ENCODE data around the gene CTNS. TPM values are rescaled to one million over a fixed set of nuclear protein-coding genes. Genes with fewer than 3 reads are reported as not detected.

The CTNS gene
- total RNA-seq, 1 donor from 2014 or later = 9.4 TPM

DNA sequence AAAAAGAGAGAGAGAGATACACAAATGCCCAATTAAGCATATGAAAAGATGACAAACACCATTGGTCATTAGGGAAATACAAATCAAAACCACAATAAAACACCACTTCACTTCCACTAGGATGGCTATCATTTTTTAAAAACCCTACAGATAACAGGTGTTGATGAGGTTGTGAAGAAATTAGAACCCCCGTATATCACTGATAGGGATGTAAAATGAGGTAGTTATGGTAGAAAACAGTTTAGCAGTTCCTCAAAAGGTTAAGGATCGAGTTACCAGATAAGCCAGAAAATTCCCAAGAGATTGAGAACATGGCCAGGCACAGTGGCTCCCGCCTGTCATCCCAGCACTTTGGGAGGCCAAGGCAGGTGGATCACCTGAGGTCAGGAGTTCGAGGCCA lies 56.6 kb downstream of the CTNS start:
- peaks cover 11% of the 10 kb centered on the region for H3K4me1 Mint-ChIP-seq
- Histone ChIP-seq H3K36me3 (no peaks in the 10 kb centered on the region), H3K4me2 (no peak overlapping the region), H3K9me3 (ENCODE audit: low read depth) (no peaks in the 10 kb centered on the region), H3K9ac (no peak overlapping the region), H3K27ac (no peak overlapping the region), H4K20me1 (ENCODE audit: low read depth) (peaks cover 12% of the 10 kb centered on the region), H3K4me1 (peaks cover 16% of the 10 kb centered on the region), H3F3A (ENCODE audit: low read depth) (peaks cover 3% of the 10 kb centered on the region), H3K4me3 (no peak overlapping the region), H2AFZ (replicated peaks) (no peak overlapping the region), H3K27me3 (peaks cover 45% of the 10 kb centered on the region), H3K79me2 (ENCODE audit: low read depth) (no peaks in the 10 kb centered on the region)
- TF ChIP-seq CTCF (IDR thresholded peaks at IDR 0.05) (no peak), EZH2 (IDR thresholded peaks at IDR 0.05) (no peak), EZH2phosphoT487 (IDR thresholded peaks at IDR 0.05) (no peak)
- no peak for DNase-seq (ENCODE audit: low spot score)
- H3K36me3 Mint-ChIP-seq = no peaks in the 10 kb centered on the region
- peaks cover 3% of the 10 kb centered on the region for H3K9me3 Mint-ChIP-seq
- peaks cover 35% of the 10 kb centered on the region for H3K27me3 Mint-ChIP-seq (ENCODE audit: insufficient read depth, low read depth)
- no peak overlapping the region for H3K27ac Mint-ChIP-seq
- no peak overlapping the region for H3K4me3 Mint-ChIP-seq

DNA sequence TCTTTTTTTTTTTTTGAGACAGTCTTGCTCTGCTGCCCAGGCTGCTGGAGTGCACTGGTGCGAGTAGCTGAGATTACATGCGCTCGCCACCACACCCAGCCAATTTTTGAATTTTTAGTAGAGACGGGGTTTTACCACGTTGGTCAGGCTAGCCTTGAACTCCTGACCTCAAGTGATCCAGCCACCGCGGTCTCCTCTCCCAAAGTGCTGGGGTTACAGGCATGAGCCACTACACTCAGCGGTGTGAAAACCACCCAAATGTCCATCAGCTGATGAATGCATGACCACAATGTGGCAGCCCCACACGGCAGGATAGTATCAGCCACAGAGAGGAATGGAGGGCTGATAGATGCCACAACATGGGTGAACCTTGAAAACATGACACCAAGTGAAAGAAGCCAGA lies 57.3 kb downstream of the CTNS start:
- Mint-ChIP-seq H3K27ac (no peak overlapping the region), H3K36me3 (no peaks in the 10 kb centered on the region), H3K27me3 (ENCODE audit: insufficient read depth, low read depth) (peaks cover 35% of the 10 kb centered on the region), H3K4me3 (no peak overlapping the region), H3K4me1 (peaks cover 8% of the 10 kb centered on the region), H3K9me3 (peaks cover 6% of the 10 kb centered on the region)
- Histone ChIP-seq H3K27ac (no peak overlapping the region), H4K20me1 (ENCODE audit: low read depth) (peaks cover 12% of the 10 kb centered on the region), H3K36me3 (no peaks in the 10 kb centered on the region), H3K4me2 (no peak overlapping the region), H3F3A (ENCODE audit: low read depth) (no peaks in the 10 kb centered on the region), H2AFZ (replicated peaks) (no peak overlapping the region), H3K4me1 (peaks cover 11% of the 10 kb centered on the region), H3K27me3 (peaks cover 52% of the 10 kb centered on the region), H3K79me2 (ENCODE audit: low read depth) (no peaks in the 10 kb centered on the region), H3K9me3 (ENCODE audit: low read depth) (no peaks in the 10 kb centered on the region), H3K9ac (no peak overlapping the region), H3K4me3 (no peak overlapping the region)
- no peak for TF ChIP-seq CTCF (IDR thresholded peaks at IDR 0.05)
- DNase-seq (ENCODE audit: low spot score) = no peak

DNA sequence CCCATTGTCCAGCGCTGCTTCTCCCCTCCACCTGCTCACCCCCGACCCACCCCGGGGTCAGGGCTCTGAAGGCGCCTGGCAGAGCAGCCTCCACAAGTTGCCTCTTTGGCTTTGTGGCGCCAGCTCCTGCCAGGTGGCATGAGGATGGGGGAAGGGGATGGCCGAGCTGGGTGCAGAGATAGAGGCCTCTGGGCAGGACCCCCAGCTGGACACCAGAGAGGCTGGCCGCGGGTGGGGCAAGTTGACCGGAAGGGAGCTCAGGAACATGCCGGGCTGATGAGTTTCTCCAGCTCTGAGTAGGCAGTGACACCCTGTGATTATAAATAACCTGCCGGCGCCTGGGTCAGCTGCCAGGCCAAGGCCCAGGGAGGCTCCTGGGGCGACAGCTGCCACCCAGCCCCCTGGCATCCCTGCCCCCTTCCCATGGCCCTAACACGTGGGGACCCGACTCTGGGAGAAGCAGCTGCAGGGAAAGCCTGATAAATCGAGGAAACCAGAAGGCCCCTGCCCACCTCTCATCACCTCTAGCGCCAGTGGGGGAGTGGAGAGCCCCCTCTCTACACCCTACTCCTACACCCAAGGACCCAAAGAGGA lies 58.7 kb downstream of the CTNS start:
- H3K27me3 Mint-ChIP-seq (ENCODE audit: insufficient read depth, low read depth) = peaks cover 35% of the 10 kb centered on the region
- no peak overlapping the region for H3K27ac Mint-ChIP-seq
- Histone ChIP-seq H3K4me2 (peak overlapping the region; percentile 85), H2AFZ (replicated peaks) (no peak overlapping the region), H3K27me3 (peaks cover 52% of the 10 kb centered on the region), H3F3A (ENCODE audit: low read depth) (no peaks in the 10 kb centered on the region), H3K36me3 (no peaks in the 10 kb centered on the region), H3K79me2 (ENCODE audit: low read depth) (no peaks in the 10 kb centered on the region), H3K4me1 (peaks cover 11% of the 10 kb centered on the region), H3K9me3 (ENCODE audit: low read depth) (no peaks in the 10 kb centered on the region), H3K9ac (no peak overlapping the region), H3K27ac (no peak overlapping the region), H4K20me1 (ENCODE audit: low read depth) (peaks cover 12% of the 10 kb centered on the region), H3K4me3 (peak overlapping the region; percentile 49)
- no peaks in the 10 kb centered on the region for H3K36me3 Mint-ChIP-seq
- peaks cover 6% of the 10 kb centered on the region for H3K9me3 Mint-ChIP-seq
- DNase-seq (ENCODE audit: low spot score) = no peak
- TF ChIP-seq CTCF (IDR thresholded peaks at IDR 0.05) (no peak), EZH2 (IDR thresholded peaks at IDR 0.05) (no peak), EZH2phosphoT487 (IDR thresholded peaks at IDR 0.05) (no peak)
- peak overlapping the region; percentile 77 for H3K4me3 Mint-ChIP-seq
- H3K4me1 Mint-ChIP-seq = peaks cover 4% of the 10 kb centered on the region
